SK-N-SH (cell line): ENCODE data around the gene NEK2.

Experiments used
- CTCF ChIP-seq: fragments of 200-600 bp; sonication (generic); IDR thresholded peaks from 2 replicates; pipeline ENCODE4 v1.6.1; 2017; ENCODE audit warnings: antibody characterized with exemption, mild to moderate bottlenecking, moderate library complexity
- EZH2phosphoT487 ChIP-seq: fragments of 200-600 bp; sonication (generic); IDR thresholded peaks from 2 replicates; pipeline ENCODE4 v1.6.1; 2017; ENCODE audit warnings: low read depth, mixed run types, mild to moderate bottlenecking, antibody characterized with exemption, moderate library complexity, borderline replicate concordance
- FOXM1 ChIP-seq: IDR thresholded peaks from 2 replicates; pipeline ENCODE4 v1.4.0; 2012; ENCODE audit warnings: low read depth, mild to moderate bottlenecking
- GABPA ChIP-seq: IDR thresholded peaks from 2 replicates; pipeline ENCODE4 v1.4.0; 2012; ENCODE audit warnings: low read depth, mild to moderate bottlenecking
- GATA2 ChIP-seq: sonication (generic); formaldehyde crosslinking; IDR thresholded peaks from 2 replicates; pipeline ENCODE4 v1.5.0; 2020; ENCODE audit warnings: mild to moderate bottlenecking, missing genetic modification reagents
- MAX ChIP-seq: IDR thresholded peaks from 2 replicates; pipeline ENCODE4 v1.4.0; 2012; ENCODE audit warnings: low read depth
- POLR2AphosphoS5 ChIP-seq: IDR thresholded peaks from 2 replicates; pipeline ENCODE4 v1.6.1; 2012; ENCODE audit warnings: low read depth, low read length
- RAD21 ChIP-seq: IDR thresholded peaks from 2 replicates; pipeline ENCODE4 v1.6.1; 2012; ENCODE audit warnings: mild to moderate bottlenecking, low read length
- RCOR1 ChIP-seq: fragments of 150-350 bp; IDR thresholded peaks from 2 replicates; pipeline ENCODE4 v1.6.1; 2017; ENCODE audit warnings: antibody characterized with exemption, low read length
- SIN3A ChIP-seq: IDR thresholded peaks from 2 replicates; pipeline ENCODE4 v1.6.1; 2012; ENCODE audit warnings: low read depth, mild to moderate bottlenecking, low read length, moderate library complexity, borderline replicate concordance
- TAF1 ChIP-seq: IDR thresholded peaks from 2 replicates; pipeline ENCODE4 v1.6.1; 2012; ENCODE audit warnings: low read depth, mild to moderate bottlenecking, low read length, moderate library complexity, borderline replicate concordance
- YY1 ChIP-seq: IDR thresholded peaks from 2 replicates; pipeline ENCODE4 v1.4.0; 2012; ENCODE audit warnings: low read depth, mild to moderate bottlenecking
- ZBTB33 ChIP-seq: IDR thresholded peaks from 2 replicates; pipeline ENCODE4 v1.4.0; 2012; ENCODE audit warnings: low read depth, borderline replicate concordance
- TF ChIP-seq, protein P1 (sequence below): fragments of 150-350 bp; IDR thresholded peaks from 2 replicates; pipeline ENCODE4 v1.6.1; 2016; ENCODE audit warnings: mild to moderate bottlenecking, low read depth, low read length

GRCh38 chr1:211708006-211708405, 32.6 kb upstream of the NEK2 start:
- TF ChIP-seq CTCF = no peak
- no peak for TF ChIP-seq GABPA
- TF ChIP-seq EZH2phosphoT487 = no peak
- no peak for TF ChIP-seq POLR2AphosphoS5
- TF ChIP-seq, protein P1, sequence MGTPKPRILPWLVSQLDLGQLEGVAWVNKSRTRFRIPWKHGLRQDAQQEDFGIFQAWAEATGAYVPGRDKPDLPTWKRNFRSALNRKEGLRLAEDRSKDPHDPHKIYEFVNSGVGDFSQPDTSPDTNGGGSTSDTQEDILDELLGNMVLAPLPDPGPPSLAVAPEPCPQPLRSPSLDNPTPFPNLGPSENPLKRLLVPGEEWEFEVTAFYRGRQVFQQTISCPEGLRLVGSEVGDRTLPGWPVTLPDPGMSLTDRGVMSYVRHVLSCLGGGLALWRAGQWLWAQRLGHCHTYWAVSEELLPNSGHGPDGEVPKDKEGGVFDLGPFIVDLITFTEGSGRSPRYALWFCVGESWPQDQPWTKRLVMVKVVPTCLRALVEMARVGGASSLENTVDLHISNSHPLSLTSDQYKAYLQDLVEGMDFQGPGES = no peak
- TF ChIP-seq SIN3A = no peak
- TF ChIP-seq MAX = no peak
- no peak for TF ChIP-seq FOXM1
- TF ChIP-seq TAF1 = no peak
- TF ChIP-seq RAD21 = no peak
- TF ChIP-seq RCOR1 = no peak
- no peak for TF ChIP-seq ZBTB33
- TF ChIP-seq YY1 = no peak
- no peak for TF ChIP-seq GATA2 (CRISPR knock-in tag)
